Loucy (cell line): ENCODE data around the gene TET1.
"Not testable (repeated sequence)": the region's sequence is repeated elsewhere in the genome, so short reads cannot be mapped to it uniquely, and the experiment has no call there.

Experiments used
- CTCF ChIP-seq: fragments of 200-600 bp; sonication (generic); conservative IDR thresholded peaks from 2 replicates; pipeline ENCODE4 v1.5.1; 2014; ENCODE audit warnings: mild to moderate bottlenecking, antibody characterized with exemption, low read length
- EZH2phosphoT487 ChIP-seq: fragments of 200-600 bp; IDR thresholded peaks from 2 replicates; pipeline ENCODE4 v1.6.1; 2018; ENCODE audit warnings: antibody characterized with exemption, mild to moderate bottlenecking, moderate library complexity, borderline replicate concordance

- TF ChIP-seq CTCF, EZH2phosphoT487: not testable (repeated sequence)
Measured at GRCh38 chr10:68516216-68516615, 43.9 kb upstream of the TET1 start.
